Measurements from ENCODE around the gene ZDHHC7.

- TF ChIP-seq POLR2AphosphoS5 (IDR thresholded peaks at IDR 0.05) (peak; percentile 58), CTCF (IDR thresholded peaks at IDR 0.05) (peak in 3 of 4 experiments; percentile 22 to 64 (median 57)), POLR2A (IDR thresholded peaks at IDR 0.05) (no peak)
Measured at GRCh38 chr16:84982434-84982833, 28.9 kb downstream of the ZDHHC7 start.
